Ascending aorta (tissue), 2 donors: Measurements from ENCODE around the gene FSTL5. TPM values are rescaled to one million over a fixed set of nuclear protein-coding genes. Genes with fewer than 3 reads are reported as not detected.
"Not testable (repeated sequence)": the region's sequence is repeated elsewhere in the genome, so short reads cannot be mapped to it uniquely, and the experiment has no call there.

Experiments used
- DNase-seq, 2 donors: peaks; one replicate each; pipeline ENCODE4 v3.0.0-alpha.2; 2019; ENCODE audit warnings: low spot score in 2 of 2
- H3K27ac ChIP-seq, 2 donors: fragments of 200-600 bp; sonication (generic); one replicate each; pipeline ENCODE4 v1.5.1; 2016 to 2017; ENCODE audit warnings: mild to moderate bottlenecking in 1 of 2
- H3K27me3 ChIP-seq: fragments of 200-600 bp; sonication (generic); one replicate; pipeline ENCODE4 v1.5.1; 2017
- H3K36me3 ChIP-seq, 2 donors: fragments of 200-600 bp; sonication (generic); one replicate each; pipeline ENCODE4 v1.5.1; 2016
- H3K4me1 ChIP-seq, 2 donors: fragments of 200-600 bp; sonication (generic); one replicate each; pipeline ENCODE4 v1.5.1; 2016 to 2017; ENCODE audit warnings: mild to moderate bottlenecking in 1 of 2
- H3K4me3 ChIP-seq, 2 donors: fragments of 200-600 bp; sonication (generic); one replicate each; pipeline ENCODE4 v1.5.1; 2016 to 2017; ENCODE audit warnings: mild to moderate bottlenecking in 1 of 2
- H3K9me3 ChIP-seq, 2 donors: fragments of 200-600 bp; sonication (generic); one replicate each; pipeline ENCODE4 v1.5.1; 2016
- CTCF ChIP-seq, 3 experiments: fragments of 200-600 bp in 2 of 3; fragments of 450-650 bp in 1 of 3; sonication (generic) in 2 of 3; IDR thresholded peaks; one replicate each; pipeline ENCODE4 v1.5.1; 2016 to 2019; ENCODE audit warnings: antibody characterized with exemption in 3 of 3, mild to moderate bottlenecking in 1 of 3, moderate library complexity in 1 of 3
- intact Hi-C: fragments of 100-400 bp; cut with DNase I; formaldehyde crosslinking; loops from one replicate; pipeline ENCODE4 v1.15.1; 2023
- total RNA-seq: library from RNA; depleted of rRNA; stranded (reverse); fragments of >200 nt; gene quantifications from one replicate; pipeline ENCODE4 v1.1.0, GENCODE V29; 2016

The FSTL5 gene
- total RNA-seq, 1 donor from 2014 or later = not detected

GRCh38 chr4:162116095-162116779, 47.6 kb downstream of the FSTL5 start:
- no peak for DNase-seq
- TF ChIP-seq CTCF (IDR thresholded peaks at IDR 0.05) = no peak
- H3K9me3 ChIP-seq = no peaks in the 10 kb centered on the region
- intact Hi-C loops = no loop called here
- no peaks in the 10 kb centered on the region for H3K27me3 ChIP-seq
- H3K4me1 ChIP-seq = no peaks in the 10 kb centered on the region
- H3K4me3 ChIP-seq = no peak overlapping the region
- no peak overlapping the region for H3K27ac ChIP-seq
- H3K36me3 ChIP-seq = no peaks in the 10 kb centered on the region

- no peak for DNase-seq
- Histone ChIP-seq H3K4me3 (no peak overlapping the region), H3K27ac (no peak overlapping the region), H3K4me1 (no peaks in the 10 kb centered on the region), H3K27me3 (no peaks in the 10 kb centered on the region), H3K36me3 (no peaks in the 10 kb centered on the region), H3K9me3 (no peaks in the 10 kb centered on the region)
- TF ChIP-seq CTCF (IDR thresholded peaks at IDR 0.05) = no peak
- intact Hi-C loops = no loop called here
Observed at GRCh38 chr4:162115333-162115732, 48.5 kb downstream of the FSTL5 start.

- Histone ChIP-seq H3K4me1 (no peaks in the 10 kb centered on the region), H3K9me3 (no peaks in the 10 kb centered on the region), H3K27ac (no peak overlapping the region), H3K36me3 (no peaks in the 10 kb centered on the region), H3K27me3 (no peaks in the 10 kb centered on the region), H3K4me3 (no peak overlapping the region)
- no peak for TF ChIP-seq CTCF (IDR thresholded peaks at IDR 0.05)
- no peak for DNase-seq
- intact Hi-C loops = no loop called here
Observed at GRCh38 chr4:162111078-162111477, 52.7 kb downstream of the FSTL5 start.

- Histone ChIP-seq H3K4me1 (no peaks in the 10 kb centered on the region), H3K27ac (no peak overlapping the region), H3K9me3 (no peaks in the 10 kb centered on the region), H3K27me3 (no peaks in the 10 kb centered on the region), H3K4me3 (no peak overlapping the region), H3K36me3 (no peaks in the 10 kb centered on the region)
- TF ChIP-seq CTCF (IDR thresholded peaks at IDR 0.05) = no peak
- no peak for DNase-seq
- intact Hi-C loops = no loop called here
Observed at GRCh38 chr4:162104459-162105124, 59.2 kb downstream of the FSTL5 start.

- H3K4me3 ChIP-seq, H3K27ac ChIP-seq, DNase-seq, H3K4me1 ChIP-seq, intact Hi-C loops, H3K27me3 ChIP-seq, H3K9me3 ChIP-seq, H3K36me3 ChIP-seq: not testable (repeated sequence)
Observed at GRCh38 chr4:162103908-162104307, 59.9 kb downstream of the FSTL5 start.

GRCh38 chr4:162102713-162103112, 61.1 kb downstream of the FSTL5 start:
- no peaks in the 10 kb centered on the region for H3K36me3 ChIP-seq
- DNase-seq = no peak
- H3K4me3 ChIP-seq = no peak overlapping the region
- no peaks in the 10 kb centered on the region for H3K4me1 ChIP-seq
- intact Hi-C loops = no loop called here
- H3K9me3 ChIP-seq = peaks cover 0 to 4% of the 10 kb centered on the region in 2 donors
- H3K27me3 ChIP-seq = no peaks in the 10 kb centered on the region
- H3K27ac ChIP-seq = no peak overlapping the region
- no peak for TF ChIP-seq CTCF (IDR thresholded peaks at IDR 0.05)
